ENCODE measurements around the gene HTR1A. TPM values are rescaled to one million over a fixed set of nuclear protein-coding genes. Genes with fewer than 3 reads are reported as not detected.

The HTR1A gene
- total and polyA plus RNA-seq, 4 donors, result 0.52 TPM; not detected in 3

DNA sequence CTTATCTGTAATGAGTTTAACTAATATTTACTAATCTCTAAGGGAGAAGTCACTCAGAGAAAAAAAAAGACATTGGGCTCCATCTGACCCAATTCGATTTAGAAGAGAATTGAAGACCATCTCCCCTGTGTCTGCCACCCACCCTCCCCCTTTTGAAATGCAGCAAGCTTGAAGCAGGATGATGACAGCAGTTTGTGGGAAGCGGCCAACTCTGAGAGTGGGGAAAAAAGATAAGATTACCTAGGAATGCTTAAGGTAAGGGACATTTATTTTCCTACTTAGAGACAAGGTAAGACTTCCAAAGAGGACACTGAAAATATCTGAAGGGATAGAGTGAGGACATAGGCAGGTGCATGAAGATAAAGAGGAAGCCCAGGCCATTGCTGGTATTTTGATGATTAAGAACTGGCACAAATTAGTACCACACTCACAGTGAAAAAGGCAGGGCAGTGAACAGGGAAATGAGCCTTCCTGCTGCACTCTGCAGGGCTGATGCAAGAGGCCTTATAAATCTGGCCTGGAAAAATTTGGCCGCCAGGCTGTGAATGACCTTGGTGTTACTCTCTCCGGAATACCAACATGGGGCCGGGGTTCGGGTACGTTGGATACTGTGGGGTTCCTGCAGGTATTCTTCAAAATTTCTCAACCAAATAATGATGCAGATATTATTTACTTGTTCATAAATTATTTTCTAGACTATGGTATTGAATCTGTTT, 42.3 kb downstream of the HTR1A start:
- WGBS, 2 donors, result 79 to 81% methylated on average over 7 of the region's 7 CpGs
- H3K27ac ChIP-seq (ENCODE audit: low read depth in 1 of 2, low read length in 2 of 2), result no peak overlapping the region
- no peak for ATAC-seq (ENCODE audit: low FRiP score)
- H3K27me3 ChIP-seq (ENCODE audit: control insufficient read depth in 1 of 2, insufficient read depth in 2 of 2, low read length in 1 of 2), result no peaks in the 10 kb centered on the region
- no peak overlapping the region for H3K4me3 ChIP-seq (ENCODE audit: low read length in 2 of 2)
- H3K4me1 ChIP-seq (ENCODE audit: control insufficient read depth in 1 of 2, insufficient read depth in 2 of 2, low read length in 2 of 2), result no peaks in the 10 kb centered on the region
- H3K9me3 ChIP-seq (ENCODE audit: control insufficient read depth, low read length), result no peaks in the 10 kb centered on the region
- no peak for DNase-seq
- H3K36me3 ChIP-seq (ENCODE audit: control insufficient read depth in 1 of 2, insufficient read depth in 2 of 2, low read length in 1 of 2), result no peaks in the 10 kb centered on the region
- intact Hi-C loops (cut with DNase I), result no loop called here

DNA sequence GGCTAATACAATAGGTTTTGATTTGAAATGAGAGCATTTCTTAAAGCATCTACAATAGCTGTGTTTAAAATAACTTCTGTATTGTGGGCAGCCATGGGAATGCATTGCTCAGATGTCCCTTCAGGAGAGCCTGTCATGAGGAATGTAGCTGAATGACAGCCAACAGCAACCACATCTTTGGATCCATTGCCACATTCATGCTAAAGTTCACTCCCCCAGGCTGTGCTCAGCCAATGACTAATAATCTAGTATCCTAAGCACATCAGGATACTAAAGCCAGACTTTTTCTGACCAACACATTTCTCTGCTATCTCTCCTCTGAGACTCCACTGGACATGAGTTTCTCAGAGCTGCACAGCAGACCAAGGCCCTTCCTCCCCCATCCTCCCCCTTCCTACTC, 45.5 kb downstream of the HTR1A start:
- intact Hi-C loops (cut with DNase I), result no loop called here

DNA sequence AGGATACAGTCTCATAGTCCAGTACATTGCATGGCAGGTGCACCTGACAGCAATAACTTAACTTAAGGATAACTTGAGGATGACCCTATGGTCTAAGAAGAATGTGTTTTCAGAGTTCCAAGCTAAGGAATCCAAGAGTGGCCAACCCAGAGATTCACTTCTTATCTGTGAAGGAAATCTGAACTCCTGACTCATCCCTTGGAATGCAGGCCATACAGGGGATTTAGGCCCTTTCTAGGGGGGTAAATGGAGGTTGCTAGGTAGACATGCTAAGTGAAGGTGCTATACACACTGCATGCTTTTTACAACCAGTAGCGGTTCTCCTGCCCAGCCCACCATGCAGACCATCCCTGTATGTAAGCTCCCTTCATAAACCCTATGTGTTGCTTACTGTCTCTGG, 50.4 kb downstream of the HTR1A start:
- 94 to 95% methylated on average over 1 of the region's 1 CpG for WGBS, 2 donors
- Histone ChIP-seq H3K27me3 (ENCODE audit: control insufficient read depth in 1 of 2, insufficient read depth in 2 of 2, low read length in 1 of 2) (no peaks in the 10 kb centered on the region), H3K9me3 (ENCODE audit: control insufficient read depth, low read length) (no peaks in the 10 kb centered on the region), H3K4me1 (ENCODE audit: control insufficient read depth in 1 of 2, insufficient read depth in 2 of 2, low read length in 2 of 2) (no peaks in the 10 kb centered on the region), H3K4me3 (ENCODE audit: low read length in 2 of 2) (no peak overlapping the region), H3K27ac (ENCODE audit: low read depth in 1 of 2, low read length in 2 of 2) (no peak overlapping the region), H3K36me3 (ENCODE audit: control insufficient read depth in 1 of 2, insufficient read depth in 2 of 2, low read length in 1 of 2) (no peaks in the 10 kb centered on the region)
- no peak for DNase-seq
- intact Hi-C loops (cut with DNase I), result no loop called here
- no peak for ATAC-seq (ENCODE audit: low FRiP score)

More for the DNA sequence above, 45.5 kb downstream of the HTR1A start:
- Histone ChIP-seq H3K4me1 (ENCODE audit: control insufficient read depth in 1 of 2, insufficient read depth in 2 of 2, low read length in 2 of 2) (no peaks in the 10 kb centered on the region), H3K36me3 (ENCODE audit: control insufficient read depth in 1 of 2, insufficient read depth in 2 of 2, low read length in 1 of 2) (no peaks in the 10 kb centered on the region), H3K27ac (ENCODE audit: low read depth in 1 of 2, low read length in 2 of 2) (no peak overlapping the region), H3K4me3 (ENCODE audit: low read length in 2 of 2) (no peak overlapping the region), H3K9me3 (ENCODE audit: control insufficient read depth, low read length) (no peaks in the 10 kb centered on the region), H3K27me3 (ENCODE audit: control insufficient read depth in 1 of 2, insufficient read depth in 2 of 2, low read length in 1 of 2) (no peaks in the 10 kb centered on the region)
- no peak for DNase-seq
- ATAC-seq (ENCODE audit: low FRiP score), result no peak

Other genes with a start within 250 kb of the HTR1A start
- 10 to 100 TPM; 29.2 to 44.5 TPM for gene RNF180, start 203.4 kb upstream of the HTR1A start, total RNA-seq
- gene RNF180, start 203.4 kb upstream of the HTR1A start, polyA plus RNA-seq, result 10 to 100 TPM in 1 of 2 donors, 1 to 10 TPM in 1; 6.1 to 10.2 TPM

Data from aorta (tissue), 5 donors.